ENCODE measurements around the gene CACNA2D2.
A peak's percentile ranks its signal among the peaks of the same experiment; 100 is the strongest.

CACNA2D2 gene

DNA sequence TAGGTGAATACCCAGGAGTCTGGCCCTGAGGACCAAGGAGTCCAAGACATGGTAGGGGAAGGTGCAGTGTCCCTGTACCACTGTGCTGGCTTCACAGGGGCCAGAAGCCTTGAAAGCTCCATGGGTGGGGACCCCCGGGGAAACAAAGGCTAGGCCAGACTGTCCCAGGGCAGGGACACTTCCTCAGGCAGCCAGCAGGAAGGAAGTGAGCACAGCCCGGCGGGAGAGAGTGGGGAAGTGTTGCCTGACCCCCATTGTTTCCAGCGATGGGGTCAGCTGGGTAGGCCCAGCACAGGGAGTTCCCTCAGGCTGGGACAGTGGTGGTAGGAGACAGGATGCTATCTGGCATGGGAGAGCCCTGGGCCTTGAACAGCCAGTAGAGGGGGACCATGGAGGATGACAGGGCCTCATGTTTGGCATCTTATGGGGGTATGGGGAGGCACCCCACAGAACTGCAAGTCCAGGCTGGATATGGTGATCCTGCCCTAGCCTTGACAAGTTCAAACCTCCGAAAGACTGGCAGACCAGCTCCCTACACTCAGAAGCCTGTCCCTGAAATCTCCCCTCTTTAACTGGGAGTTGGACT is 179.7 kb downstream of the CACNA2D2 start:
- no peak overlapping the region for H2AFZ ChIP-seq (ENCODE audit: low read length)
- peaks cover 37% of the 10 kb centered on the region for H3K79me2 ChIP-seq (ENCODE audit: low read length)
- no peak overlapping the region for H3K4me2 ChIP-seq (ENCODE audit: low read depth, low read length)
- DNase-seq = no peak
- no peak overlapping the region for H3K4me3 ChIP-seq (ENCODE audit: low read length)
- H3K27me3 ChIP-seq (replicated peaks; ENCODE audit: insufficient read depth, low read length) = no peaks in the 10 kb centered on the region
- no peaks in the 10 kb centered on the region for H3K36me3 ChIP-seq (replicated peaks; ENCODE audit: insufficient read depth, low read length)
- no peaks in the 10 kb centered on the region for H3K9me2 ChIP-seq (replicated peaks; ENCODE audit: insufficient read depth, low read length)
- TF ChIP-seq EZH2phosphoT487 (IDR thresholded peaks at IDR 0.05; ENCODE audit: low read length) (no peak), EZH2 (optimal IDR thresholded peaks at IDR 0.05; ENCODE audit: low read depth, low read length) (no peak)
- TF ChIP-seq, protein P1, sequence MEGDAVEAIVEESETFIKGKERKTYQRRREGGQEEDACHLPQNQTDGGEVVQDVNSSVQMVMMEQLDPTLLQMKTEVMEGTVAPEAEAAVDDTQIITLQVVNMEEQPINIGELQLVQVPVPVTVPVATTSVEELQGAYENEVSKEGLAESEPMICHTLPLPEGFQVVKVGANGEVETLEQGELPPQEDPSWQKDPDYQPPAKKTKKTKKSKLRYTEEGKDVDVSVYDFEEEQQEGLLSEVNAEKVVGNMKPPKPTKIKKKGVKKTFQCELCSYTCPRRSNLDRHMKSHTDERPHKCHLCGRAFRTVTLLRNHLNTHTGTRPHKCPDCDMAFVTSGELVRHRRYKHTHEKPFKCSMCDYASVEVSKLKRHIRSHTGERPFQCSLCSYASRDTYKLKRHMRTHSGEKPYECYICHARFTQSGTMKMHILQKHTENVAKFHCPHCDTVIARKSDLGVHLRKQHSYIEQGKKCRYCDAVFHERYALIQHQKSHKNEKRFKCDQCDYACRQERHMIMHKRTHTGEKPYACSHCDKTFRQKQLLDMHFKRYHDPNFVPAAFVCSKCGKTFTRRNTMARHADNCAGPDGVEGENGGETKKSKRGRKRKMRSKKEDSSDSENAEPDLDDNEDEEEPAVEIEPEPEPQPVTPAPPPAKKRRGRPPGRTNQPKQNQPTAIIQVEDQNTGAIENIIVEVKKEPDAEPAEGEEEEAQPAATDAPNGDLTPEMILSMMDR (IDR thresholded peaks at IDR 0.05; ENCODE audit: low read length) = no peak
- H3F3A ChIP-seq (ENCODE audit: insufficient read depth, low read length) = peaks cover 5% of the 10 kb centered on the region; the same call in 1 of the 2 replicates
- 0 out of 2 replicates have a peak, but pooled peaks cover 7% of the 10 kb centered on the region for H3K4me1 ChIP-seq (ENCODE audit: low read length)
- no peaks in the 10 kb centered on the region for H3K9me3 ChIP-seq (replicated peaks; ENCODE audit: insufficient read depth, low read length)
- H3K27ac ChIP-seq (ENCODE audit: low read length) = no peak overlapping the region
- H4K20me1 ChIP-seq (ENCODE audit: insufficient read depth, low read length) = no peaks in the 10 kb centered on the region
- H3K9ac ChIP-seq (ENCODE audit: low read length) = no peak overlapping the region

DNA sequence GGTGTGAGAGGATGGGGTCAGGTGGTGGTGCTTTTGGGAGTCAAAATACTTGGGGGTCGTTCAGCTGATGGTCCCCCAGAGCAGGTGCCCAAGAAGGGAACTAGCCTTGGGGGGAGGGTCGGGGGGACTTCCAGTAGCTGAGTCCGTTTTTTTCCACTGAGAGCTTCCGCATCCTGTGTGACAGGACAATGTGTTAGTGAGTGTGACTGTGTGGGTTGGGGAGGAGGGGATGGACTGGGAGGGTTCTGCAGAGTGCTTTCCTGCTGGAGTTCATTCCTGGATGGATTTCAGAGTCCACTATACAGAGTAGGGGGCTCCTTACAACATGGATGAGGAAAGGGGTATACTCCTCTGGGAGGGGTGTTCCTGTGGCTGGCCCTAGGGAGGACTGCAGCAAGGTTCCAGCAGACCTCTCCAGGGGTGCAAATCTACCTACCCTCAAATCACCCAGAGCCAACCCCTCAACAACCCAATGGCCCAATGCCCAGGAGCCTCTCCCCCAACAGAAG is 180.3 kb downstream of the CACNA2D2 start:
- no peak for DNase-seq
- Histone ChIP-seq H3K36me3 (replicated peaks; ENCODE audit: insufficient read depth, low read length) (no peaks in the 10 kb centered on the region), H3K27me3 (replicated peaks; ENCODE audit: insufficient read depth, low read length) (no peaks in the 10 kb centered on the region), H3K4me3 (ENCODE audit: low read length) (no peak overlapping the region), H4K20me1 (ENCODE audit: insufficient read depth, low read length) (no peaks in the 10 kb centered on the region), H3K79me2 (ENCODE audit: low read length) (peaks cover 37% of the 10 kb centered on the region), H3K9ac (ENCODE audit: low read length) (no peak overlapping the region), H3K4me2 (ENCODE audit: low read depth, low read length) (no peak overlapping the region), H3K27ac (ENCODE audit: low read length) (no peak overlapping the region), H3F3A (ENCODE audit: insufficient read depth, low read length) (no peaks in the 10 kb centered on the region; the same call in 1 of the 2 replicates), H3K9me3 (replicated peaks; ENCODE audit: insufficient read depth, low read length) (no peaks in the 10 kb centered on the region), H2AFZ (ENCODE audit: low read length) (no peak overlapping the region), H3K4me1 (ENCODE audit: low read length) (0 out of 2 replicates have a peak, but pooled peaks cover 7% of the 10 kb centered on the region), H3K9me2 (replicated peaks; ENCODE audit: insufficient read depth, low read length) (no peaks in the 10 kb centered on the region)
- TF ChIP-seq, protein P1 (IDR thresholded peaks at IDR 0.05; ENCODE audit: low read length) = no peak
- TF ChIP-seq EZH2phosphoT487 (IDR thresholded peaks at IDR 0.05; ENCODE audit: low read length) = no peak
- no peak for TF ChIP-seq EZH2 (optimal IDR thresholded peaks at IDR 0.05; ENCODE audit: low read depth, low read length)

DNA sequence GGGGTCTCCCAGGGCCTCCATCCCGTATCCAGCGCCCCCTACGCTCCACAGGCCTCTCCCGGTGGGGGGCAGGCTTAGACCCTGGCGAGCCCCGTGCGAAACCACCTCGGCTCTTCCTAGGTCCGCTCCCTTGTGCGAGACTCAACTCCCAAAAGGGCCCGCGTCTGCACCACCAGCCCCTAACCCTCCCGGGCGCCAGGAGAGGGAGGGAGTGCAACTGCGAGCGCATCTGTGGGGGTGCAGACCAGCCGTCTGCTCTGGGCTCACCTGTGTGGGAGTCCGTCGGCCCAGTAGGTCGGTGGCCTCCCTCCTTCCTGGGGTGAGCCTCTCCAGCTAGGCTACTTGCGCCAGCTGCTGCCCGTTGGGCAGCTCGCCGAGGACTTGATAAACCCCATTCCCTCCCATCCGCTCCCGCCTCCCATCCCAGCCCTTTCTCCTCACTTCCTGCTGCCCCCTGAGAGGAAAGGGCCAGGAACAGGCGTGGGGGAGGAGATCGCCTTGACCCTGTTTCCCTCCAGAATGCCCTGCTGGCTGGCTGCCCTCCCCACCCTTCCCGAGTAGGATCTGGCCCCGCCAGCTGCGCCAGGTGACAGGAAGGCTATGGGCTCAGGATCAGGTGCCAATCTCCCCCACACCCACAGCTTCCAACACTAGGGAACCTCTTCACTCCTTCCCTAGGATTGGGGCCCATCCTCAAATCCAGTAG is 180.9 kb downstream of the CACNA2D2 start, which contains the start of gene HYAL2:
Gene HYAL2, minus strand, starts transcription at position 360 of the 706 bp plus-strand sequence. CDS start 2,256 bp downstream, outside the sequence.
- no peaks in the 10 kb centered on the region for H4K20me1 ChIP-seq (ENCODE audit: insufficient read depth, low read length)
- H3K27ac ChIP-seq (ENCODE audit: low read length) = peak within 1 kb of the TSS; percentile 80
- H2AFZ ChIP-seq (ENCODE audit: low read length) = peak within 1 kb of the TSS; percentile 91
- no peaks in the 10 kb centered on the region for H3K27me3 ChIP-seq (replicated peaks; ENCODE audit: insufficient read depth, low read length)
- no peak for DNase-seq
- no peaks in the 10 kb centered on the region for H3F3A ChIP-seq (ENCODE audit: insufficient read depth, low read length)
- H3K9me2 ChIP-seq (replicated peaks; ENCODE audit: insufficient read depth, low read length) = no peaks in the 10 kb centered on the region
- no peaks in the 10 kb centered on the region for H3K36me3 ChIP-seq (replicated peaks; ENCODE audit: insufficient read depth, low read length)
- 0 out of 2 replicates have a peak, but pooled peaks cover 7% of the 10 kb centered on the region for H3K4me1 ChIP-seq (ENCODE audit: low read length)
- peak within 1 kb of the TSS; percentile 75 for H3K4me2 ChIP-seq (ENCODE audit: low read depth, low read length)
- H3K79me2 ChIP-seq (ENCODE audit: low read length) = peaks cover 32% of the 10 kb centered on the region
- H3K9ac ChIP-seq (ENCODE audit: low read length) = peak within 1 kb of the TSS; percentile 95
- no peak for TF ChIP-seq EZH2phosphoT487 (IDR thresholded peaks at IDR 0.05; ENCODE audit: low read length)
- no peak for TF ChIP-seq EZH2 (optimal IDR thresholded peaks at IDR 0.05; ENCODE audit: low read depth, low read length)
- TF ChIP-seq, protein P1 (IDR thresholded peaks at IDR 0.05; ENCODE audit: low read length) = no peak
- H3K4me3 ChIP-seq (ENCODE audit: low read length) = peak within 1 kb of the TSS; percentile 83
- no peaks in the 10 kb centered on the region for H3K9me3 ChIP-seq (replicated peaks; ENCODE audit: insufficient read depth, low read length)
